IMR-90 (cell line): Measurements from ENCODE around the gene WDR54. TPM values are rescaled to one million over a fixed set of nuclear protein-coding genes. Genes with fewer than 3 reads are reported as not detected.

Source experiments
- ATAC-seq: fragments of 200-7000 bp; cut with Tn5 transposase; 2 replicates; pipeline ENCODE4 v1.9.1; 2020; ENCODE audit warnings: low read depth, mild to moderate bottlenecking, moderate library complexity
- BruUV-seq: library from RNA; stranded (reverse); fragments of 400-500 nt; replicated peaks from 2 replicates; lab custom pipeline; 2021; lab: Mats Ljungman, UMichigan
- CTCF ChIA-PET: fragments of 300-600 bp; formaldehyde crosslinking; extraction: SDS; loops from one replicate; lab custom pipeline; 2021; ENCODE audit warnings: antibody characterized with exemption; lab: Yijun Ruan, JAX
- POLR2A ChIA-PET: fragments of 300-600 bp; sonication (Branson Sonifier 250); formaldehyde crosslinking; loops from one replicate; lab custom pipeline; 2022; ENCODE audit warnings: antibody characterized with exemption; ENCODE audit not compliant: unreplicated experiment; lab: Charles Lee
- DNase-seq: peaks from one replicate; pipeline ENCODE4 v3.0.0; 2013
- H2AFZ ChIP-seq: replicated peaks from 2 replicates; pipeline ENCODE3; 2013; ENCODE audit warnings: low read length, mild to moderate bottlenecking; ENCODE audit not compliant: poor library complexity
- H2AK5ac ChIP-seq: 2 replicates; pipeline ENCODE4 v1.6.1; 2013; ENCODE audit warnings: low read depth, low read length, inconsistent platforms
- H2AK9ac ChIP-seq: replicated peaks from 2 replicates; pipeline ENCODE3; 2013; ENCODE audit warnings: mild to moderate bottlenecking, low read depth, low read length, moderate library complexity; ENCODE audit not compliant: poor library complexity
- H2BK120ac ChIP-seq: 2 replicates; pipeline ENCODE4 v1.6.1; 2013; ENCODE audit warnings: low read depth, low read length, inconsistent platforms
- H2BK15ac ChIP-seq: 3 replicates; pipeline ENCODE4 v1.6.1; 2013; ENCODE audit warnings: low read depth, low read length, inconsistent platforms
- H2BK20ac ChIP-seq: 2 replicates; pipeline ENCODE4 v1.6.1; 2013; ENCODE audit warnings: low read depth, mild to moderate bottlenecking, inconsistent platforms, low read length, moderate library complexity
- H2BK5ac ChIP-seq: 2 replicates; pipeline ENCODE4 v1.6.1; 2013; ENCODE audit warnings: mild to moderate bottlenecking, low read depth, low read length, inconsistent platforms; ENCODE audit not compliant: poor library complexity, severe bottlenecking
- H3K14ac ChIP-seq: replicated peaks from 2 replicates; pipeline ENCODE4 v1.6.1; 2013; ENCODE audit warnings: low read depth, low read length, inconsistent platforms
- H3K18ac ChIP-seq: 2 replicates; pipeline ENCODE4 v1.6.1; 2013; ENCODE audit warnings: low read depth, low read length, control low read depth
- H3K23ac ChIP-seq: 2 replicates; pipeline ENCODE4 v1.6.1; 2013; ENCODE audit warnings: low read depth, low read length, inconsistent platforms
- H3K27ac ChIP-seq: 2 replicates; pipeline ENCODE4 v1.5.1; 2013; ENCODE audit warnings: mild to moderate bottlenecking, control low read depth, low read length; ENCODE audit not compliant: insufficient read depth
- H3K27me3 ChIP-seq: 2 replicates; pipeline ENCODE4 v1.6.1; 2013; ENCODE audit warnings: low read length; ENCODE audit not compliant: control insufficient read depth, insufficient read depth
- H3K36me3 ChIP-seq: 2 replicates; pipeline ENCODE4 v1.6.1; 2013; ENCODE audit warnings: low read length, mixed read lengths; ENCODE audit not compliant: control insufficient read depth, insufficient read depth
- H3K4ac ChIP-seq: 2 replicates; pipeline ENCODE4 v1.6.1; 2013; ENCODE audit warnings: low read depth, low read length, inconsistent platforms
- H3K4me1 ChIP-seq: 2 replicates; pipeline ENCODE4 v1.6.1; 2013; ENCODE audit warnings: low read length, mixed read lengths; ENCODE audit not compliant: control insufficient read depth, insufficient read depth
- H3K4me2 ChIP-seq: 2 replicates; pipeline ENCODE4 v1.6.1; 2013; ENCODE audit warnings: low read depth, mild to moderate bottlenecking, control low read depth, low read length, moderate library complexity
- H3K4me3 ChIP-seq: 2 replicates; pipeline ENCODE4 v1.5.1; 2013; ENCODE audit warnings: low read depth, mild to moderate bottlenecking, control low read depth, low read length, moderate library complexity; ENCODE audit not compliant: insufficient read depth
- H3K56ac ChIP-seq: 2 replicates; pipeline ENCODE4 v1.6.1; 2013; ENCODE audit warnings: low read length, inconsistent platforms; ENCODE audit not compliant: insufficient read depth; ENCODE audit errors: extremely low read depth
- H3K79me1 ChIP-seq, 2 experiments: 2 replicates each; pipeline ENCODE4 v1.6.1; 2013; ENCODE audit warnings: low read length in 2 of 2, inconsistent platforms in 1 of 2, low read depth in 1 of 2
- H3K9ac ChIP-seq: 2 replicates; pipeline ENCODE4 v1.6.1; 2013; ENCODE audit warnings: low read depth, low read length, control low read depth
- H3K9me1 ChIP-seq: 2 replicates; pipeline ENCODE4 v1.6.1; 2013; ENCODE audit warnings: low read length, inconsistent platforms; ENCODE audit not compliant: insufficient read depth
- H3K9me3 ChIP-seq: 2 replicates; pipeline ENCODE4 v1.6.1; 2013; ENCODE audit warnings: low read length; ENCODE audit not compliant: control insufficient read depth, insufficient read depth
- H4K20me1 ChIP-seq: 2 replicates; pipeline ENCODE4 v1.6.1; 2013; ENCODE audit warnings: low read length, inconsistent platforms; ENCODE audit not compliant: insufficient read depth
- H4K5ac ChIP-seq: 2 replicates; pipeline ENCODE4 v1.6.1; 2013; ENCODE audit warnings: mild to moderate bottlenecking, low read depth, low read length, control low read depth
- H4K8ac ChIP-seq, 2 experiments: 2 replicates each; pipeline ENCODE4 v1.6.1; 2013; ENCODE audit warnings: low read depth in 2 of 2, low read length in 2 of 2, control low read depth in 1 of 2, inconsistent platforms in 1 of 2
- H4K91ac ChIP-seq: 2 replicates; pipeline ENCODE4 v1.6.1; 2013; ENCODE audit warnings: low read depth, low read length, inconsistent platforms; ENCODE audit not compliant: insufficient read depth
- BHLHE40 ChIP-seq: fragments of 150-350 bp; IDR thresholded peaks from 2 replicates; pipeline ENCODE4 v1.6.1; 2016; ENCODE audit warnings: mild to moderate bottlenecking, low read depth, low read length
- WGBS, 2 experiments: methylation state at CpG; one replicate each; pipeline versions ENCODE4 v1.1.5 to v1.1.7; 2013; ENCODE audit warnings: missing lambda C conversion rate in 2 of 2; ENCODE audit not compliant: insufficient read length in 1 of 2; ENCODE audit errors: extremely low coverage in 2 of 2; 5-methylcytosine and 5-hydroxymethylcytosine counted together
- dilution Hi-C: fragments of 300-500 bp; cut with HindIII; formaldehyde crosslinking; loops from one replicate; pipeline ENCODE4 v1.14.3; 2018; ENCODE audit warnings: low sequenced_read_pairs; ENCODE audit not compliant: unreplicated experiment
- in situ Hi-C: fragments of 300-500 bp; cut with MboI; formaldehyde crosslinking; loops from 3 replicates; pipeline ENCODE4 v1.14.3; 2019; ENCODE audit warnings: low sequenced_read_pairs, inconsistent platforms, mixed read lengths
- intact Hi-C: fragments of 100-400 bp; cut with micrococcal nuclease; formaldehyde crosslinking; loops from 2 replicates; pipeline ENCODE4 v1.10.0; 2022
- polyA plus RNA-seq, 3 experiments: library from polyadenylated mRNA; depleted of rRNA; stranded (reverse); fragments of >200 nt; gene quantifications; 2 replicates each; pipeline ENCODE4 v1.2.3, GENCODE V29; 2012; ENCODE audit warnings: low replicate concordance in 1 of 3
- total RNA-seq: library from RNA; depleted of rRNA; stranded (reverse); fragments of >200 nt; gene quantifications from 2 replicates; pipeline ENCODE4 v1.2.3, GENCODE V29; 2012

WDR54 gene
- total and polyA plus RNA-seq, 2 of the 4 experiments (the other 2 are of a cell fraction) = 47.9 to 57.2 TPM

DNA sequence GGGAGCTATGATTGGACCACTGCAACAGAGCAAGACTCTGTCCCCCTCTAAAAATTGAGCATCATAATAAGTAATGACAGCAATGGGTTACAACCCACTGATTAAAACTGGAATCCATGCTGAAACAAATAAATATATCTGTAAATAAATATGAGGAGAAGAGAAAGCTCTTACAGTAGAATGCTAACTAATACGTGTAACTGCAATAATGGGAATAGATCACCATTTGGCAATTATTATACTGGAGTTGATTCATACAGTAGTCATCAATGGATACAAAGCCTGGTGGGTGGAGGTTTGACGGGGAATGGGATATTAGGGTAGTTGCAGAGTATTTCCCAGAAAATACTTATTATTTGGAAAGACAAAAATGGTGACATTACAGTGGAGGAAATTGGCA is 27.2 kb downstream of the WDR54 start:
- Histone ChIP-seq H3K4me1 (no peaks in the 10 kb centered on the region), H3K9me3 (no peaks in the 10 kb centered on the region), H2AK9ac (no peak overlapping the region), H4K8ac (no peak overlapping the region), H3K27me3 (peaks cover 5% of the 10 kb centered on the region; the same call in 1 of the 2 replicates), H3K27ac (no peak overlapping the region), H3K79me1 (no peaks in the 10 kb centered on the region), H3K4me2 (no peak overlapping the region), H3K9ac (no peak overlapping the region), H4K20me1 (no peaks in the 10 kb centered on the region), H3K14ac (no peak overlapping the region), H3K36me3 (no peaks in the 10 kb centered on the region), H2BK120ac (no peak overlapping the region), H3K4ac (no peak overlapping the region), H4K5ac (no peak overlapping the region), H2AFZ (no peak overlapping the region), H4K91ac (no peak overlapping the region), H3K9me1 (no peaks in the 10 kb centered on the region), H3K23ac (no peak overlapping the region), H2BK15ac (no peak overlapping the region), H3K4me3 (no peak overlapping the region), H3K56ac (no peak overlapping the region), H2AK5ac (no peak overlapping the region), H3K18ac (no peak overlapping the region), H2BK20ac (no peak overlapping the region), H2BK5ac (no peak overlapping the region)
- intact Hi-C loops = no loop called here
- in situ Hi-C loops = no loop called here
- ChIA-PET CTCF (no interaction called here), POLR2A (no interaction called here)
- dilution Hi-C loops = no loop called here
- TF ChIP-seq BHLHE40 = no peak
- no CpG with 5 or more reads among the region's 2 CpGs for WGBS, 2 experiments
- ATAC-seq (no peak), DNase-seq (no peak)
- BruUV-seq = no TSS peak
